Neutrophil (primary cell): ENCODE data around the gene CLK1.

Experiments
- H3K27ac ChIP-seq: fragments of 200-600 bp; sonication (generic); 2 replicates; pipeline ENCODE4 v1.5.1; 2016; ENCODE audit warnings: mild to moderate bottlenecking, moderate library complexity
- H3K27me3 ChIP-seq: fragments of 200-600 bp; sonication (generic); 2 replicates; pipeline ENCODE4 v1.6.0; 2016; ENCODE audit warnings: mild to moderate bottlenecking
- H3K36me3 ChIP-seq: fragments of 200-600 bp; sonication (generic); 2 replicates; pipeline ENCODE4 v1.5.1; 2017
- H3K4me1 ChIP-seq, 2 experiments: fragments of 200-600 bp in 1 of 2; sonication (generic) in 1 of 2; 1 replicate in 1 of 2; 2 replicates in 1 of 2; pipeline versions ENCODE4 v1.5.1 to v1.6.1; 2013 to 2016; ENCODE audit warnings: low read depth in 1 of 2, low read length in 1 of 2, mild to moderate bottlenecking in 1 of 2, moderate library complexity in 1 of 2; ENCODE audit not compliant: control insufficient read depth in 1 of 2, insufficient read depth in 1 of 2
- H3K4me3 ChIP-seq, 2 experiments: fragments of 200-600 bp in 1 of 2; sonication (generic) in 1 of 2; 1 replicate in 1 of 2; 2 replicates in 1 of 2; pipeline ENCODE4 v1.5.1; 2013 to 2016; ENCODE audit warnings: low read depth in 1 of 2, low read length in 1 of 2, mild to moderate bottlenecking in 1 of 2, moderate library complexity in 1 of 2
- H3K9me3 ChIP-seq: fragments of 200-600 bp; sonication (generic); 2 replicates; pipeline ENCODE4 v1.5.1; 2016
- TF ChIP-seq, protein P1 (sequence below): fragments of 200-600 bp; sonication (generic); IDR thresholded peaks from 2 replicates; pipeline ENCODE4 v1.5.1; 2016; ENCODE audit warnings: antibody characterized with exemption

Gene CLK1

DNA sequence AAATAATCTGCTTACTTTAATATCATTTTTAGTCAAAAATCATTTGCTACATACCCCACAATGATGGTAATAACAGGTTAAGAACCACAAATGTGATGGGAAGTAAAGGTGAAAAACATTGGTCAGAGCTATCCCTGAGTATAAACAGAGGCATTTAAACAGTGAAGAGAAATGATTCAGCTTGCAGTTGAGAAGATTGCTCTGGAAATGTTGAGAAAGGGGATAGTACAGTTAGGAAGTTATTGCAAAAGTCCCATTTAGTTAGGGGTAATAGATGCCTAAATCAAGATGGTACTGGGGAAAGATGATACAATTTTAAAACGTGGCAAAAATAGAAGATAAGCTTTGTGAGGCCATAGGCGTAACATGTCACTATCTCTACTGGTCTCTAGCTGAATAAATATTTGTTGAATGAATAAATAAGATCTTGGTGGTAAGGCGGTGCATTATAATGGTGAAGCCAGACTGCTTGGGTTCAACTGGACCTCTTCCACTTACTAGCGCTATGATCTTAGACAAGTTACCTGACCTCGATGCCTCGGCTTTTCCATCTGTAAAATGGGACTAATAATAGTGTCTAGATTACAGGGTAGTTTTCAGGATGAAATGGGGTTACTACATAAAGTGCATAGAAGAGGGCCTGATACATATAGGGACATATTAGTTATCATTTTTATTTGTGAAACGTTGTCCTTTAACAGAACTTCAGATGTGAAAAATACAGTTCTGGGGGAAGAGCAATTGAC, 54.8 kb downstream of the CLK1 start:
- Histone ChIP-seq H3K4me1 (peaks cover 30 to 33% of the 10 kb centered on the region in 2 experiments), H3K4me3 (no peak overlapping the region), H3K9me3 (no peaks in the 10 kb centered on the region), H3K36me3 (peaks cover 12% of the 10 kb centered on the region), H3K27me3 (no peaks in the 10 kb centered on the region), H3K27ac (no peak overlapping the region)
- TF ChIP-seq, protein P1, sequence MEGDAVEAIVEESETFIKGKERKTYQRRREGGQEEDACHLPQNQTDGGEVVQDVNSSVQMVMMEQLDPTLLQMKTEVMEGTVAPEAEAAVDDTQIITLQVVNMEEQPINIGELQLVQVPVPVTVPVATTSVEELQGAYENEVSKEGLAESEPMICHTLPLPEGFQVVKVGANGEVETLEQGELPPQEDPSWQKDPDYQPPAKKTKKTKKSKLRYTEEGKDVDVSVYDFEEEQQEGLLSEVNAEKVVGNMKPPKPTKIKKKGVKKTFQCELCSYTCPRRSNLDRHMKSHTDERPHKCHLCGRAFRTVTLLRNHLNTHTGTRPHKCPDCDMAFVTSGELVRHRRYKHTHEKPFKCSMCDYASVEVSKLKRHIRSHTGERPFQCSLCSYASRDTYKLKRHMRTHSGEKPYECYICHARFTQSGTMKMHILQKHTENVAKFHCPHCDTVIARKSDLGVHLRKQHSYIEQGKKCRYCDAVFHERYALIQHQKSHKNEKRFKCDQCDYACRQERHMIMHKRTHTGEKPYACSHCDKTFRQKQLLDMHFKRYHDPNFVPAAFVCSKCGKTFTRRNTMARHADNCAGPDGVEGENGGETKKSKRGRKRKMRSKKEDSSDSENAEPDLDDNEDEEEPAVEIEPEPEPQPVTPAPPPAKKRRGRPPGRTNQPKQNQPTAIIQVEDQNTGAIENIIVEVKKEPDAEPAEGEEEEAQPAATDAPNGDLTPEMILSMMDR = no peak
